Measurements from ENCODE around the gene TM9SF1. TPM values are rescaled to one million over a fixed set of nuclear protein-coding genes. Genes with fewer than 3 reads are reported as not detected.

TM9SF1 gene
- total and polyA plus RNA-seq, 2 of the 13 experiments (the other 11 are each of a cell fraction or from before 2014, with no cell fraction given), result 83.2 to 110 TPM

DNA sequence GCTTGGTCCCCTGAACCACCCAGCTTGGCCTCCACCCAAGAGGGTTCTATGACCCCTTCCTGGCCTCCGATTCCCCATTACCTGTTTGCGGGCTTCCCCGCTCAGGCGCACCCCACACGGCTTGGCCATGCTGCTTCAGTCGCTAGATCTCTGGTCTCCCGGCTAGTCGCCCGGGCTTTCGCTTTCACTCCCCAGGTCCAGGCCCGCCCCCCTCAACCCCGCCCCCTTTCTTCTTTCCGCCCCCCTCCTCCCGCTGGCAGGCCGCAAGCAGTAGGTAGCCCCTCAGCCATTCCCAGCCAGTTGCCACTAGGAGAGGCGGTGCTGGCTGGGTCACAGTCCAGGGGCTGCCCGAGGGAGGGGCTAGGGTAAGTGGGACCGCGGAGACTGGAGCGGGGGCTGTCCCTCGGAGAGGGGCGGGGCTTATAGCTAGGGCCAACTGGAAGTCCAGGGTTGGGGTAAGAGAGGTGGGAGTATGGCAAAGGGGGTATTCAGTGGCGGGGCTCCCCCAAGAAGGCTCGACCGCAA lies 48.7 kb downstream of the TM9SF1 start, which contains the start of gene PSME2 (continued):
- peak; percentile 86 for TF ChIP-seq MED1 (CRISPR knock-in tag; IDR thresholded peaks at IDR 0.05)
- TF ChIP-seq ZNF343 (CRISPR knock-in tag; IDR thresholded peaks at IDR 0.05), result no peak
- TF ChIP-seq HOXD1 (CRISPR knock-in tag; IDR thresholded peaks at IDR 0.05), result no peak; the same call in none of the 2 replicates
- no peak for TF ChIP-seq ZBTB46 (CRISPR knock-in tag; IDR thresholded peaks at IDR 0.05; ENCODE audit: borderline replicate concordance)
- TF ChIP-seq ZNF234 (CRISPR knock-in tag; conservative IDR thresholded peaks at IDR 0.05), result no peak
- TF ChIP-seq MIXL1 (CRISPR knock-in tag; IDR thresholded peaks at IDR 0.05), result peak; percentile 11; the same call in 1 of the 2 replicates
- peak; percentile 23 for TF ChIP-seq ZZZ3 (CRISPR knock-in tag; IDR thresholded peaks at IDR 0.05; ENCODE audit: borderline replicate concordance)
- no peak for TF ChIP-seq HNRNPUL1 (IDR thresholded peaks at IDR 0.05; ENCODE audit: low read depth, low read length)
- no peak for TF ChIP-seq ZNF577 (CRISPR knock-in tag; IDR thresholded peaks at IDR 0.05; ENCODE audit: borderline replicate concordance, low read depth)
- no peak for TF ChIP-seq NKX3-1 (CRISPR knock-in tag; IDR thresholded peaks at IDR 0.05)
- TF ChIP-seq PHF5A (CRISPR knock-in tag; IDR thresholded peaks at IDR 0.05; ENCODE audit: low read depth, unreplicated experiment), result peak; percentile 91
- TF ChIP-seq RARG (CRISPR knock-in tag; IDR thresholded peaks at IDR 0.05; ENCODE audit: low read depth), result no peak
- TF ChIP-seq MIER2 (CRISPR knock-in tag; IDR thresholded peaks at IDR 0.05), result no peak
- peak; percentile 81; the same call in 1 of the 2 replicates for TF ChIP-seq ZNF614 (CRISPR knock-in tag; IDR thresholded peaks at IDR 0.05; ENCODE audit: borderline replicate concordance)
- no peak for TF ChIP-seq NAIF1 (CRISPR knock-in tag; IDR thresholded peaks at IDR 0.05; ENCODE audit: borderline replicate concordance)
- TF ChIP-seq, protein P1, sequence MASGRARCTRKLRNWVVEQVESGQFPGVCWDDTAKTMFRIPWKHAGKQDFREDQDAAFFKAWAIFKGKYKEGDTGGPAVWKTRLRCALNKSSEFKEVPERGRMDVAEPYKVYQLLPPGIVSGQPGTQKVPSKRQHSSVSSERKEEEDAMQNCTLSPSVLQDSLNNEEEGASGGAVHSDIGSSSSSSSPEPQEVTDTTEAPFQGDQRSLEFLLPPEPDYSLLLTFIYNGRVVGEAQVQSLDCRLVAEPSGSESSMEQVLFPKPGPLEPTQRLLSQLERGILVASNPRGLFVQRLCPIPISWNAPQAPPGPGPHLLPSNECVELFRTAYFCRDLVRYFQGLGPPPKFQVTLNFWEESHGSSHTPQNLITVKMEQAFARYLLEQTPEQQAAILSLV (CRISPR knock-in tag; IDR thresholded peaks at IDR 0.05; ENCODE audit: borderline replicate concordance), result 0 out of 2 replicates have a peak, but pooled peaks have one; percentile 65
- no peak for TF ChIP-seq CBX2 (IDR thresholded peaks at IDR 0.05; ENCODE audit: low read depth, low read length)
- 0 out of 2 replicates have a peak, but pooled peaks have one; percentile 18 for TF ChIP-seq CBX2 (CRISPR knock-in tag; IDR thresholded peaks at IDR 0.05; ENCODE audit: low read depth)
- TF ChIP-seq, protein P2, sequence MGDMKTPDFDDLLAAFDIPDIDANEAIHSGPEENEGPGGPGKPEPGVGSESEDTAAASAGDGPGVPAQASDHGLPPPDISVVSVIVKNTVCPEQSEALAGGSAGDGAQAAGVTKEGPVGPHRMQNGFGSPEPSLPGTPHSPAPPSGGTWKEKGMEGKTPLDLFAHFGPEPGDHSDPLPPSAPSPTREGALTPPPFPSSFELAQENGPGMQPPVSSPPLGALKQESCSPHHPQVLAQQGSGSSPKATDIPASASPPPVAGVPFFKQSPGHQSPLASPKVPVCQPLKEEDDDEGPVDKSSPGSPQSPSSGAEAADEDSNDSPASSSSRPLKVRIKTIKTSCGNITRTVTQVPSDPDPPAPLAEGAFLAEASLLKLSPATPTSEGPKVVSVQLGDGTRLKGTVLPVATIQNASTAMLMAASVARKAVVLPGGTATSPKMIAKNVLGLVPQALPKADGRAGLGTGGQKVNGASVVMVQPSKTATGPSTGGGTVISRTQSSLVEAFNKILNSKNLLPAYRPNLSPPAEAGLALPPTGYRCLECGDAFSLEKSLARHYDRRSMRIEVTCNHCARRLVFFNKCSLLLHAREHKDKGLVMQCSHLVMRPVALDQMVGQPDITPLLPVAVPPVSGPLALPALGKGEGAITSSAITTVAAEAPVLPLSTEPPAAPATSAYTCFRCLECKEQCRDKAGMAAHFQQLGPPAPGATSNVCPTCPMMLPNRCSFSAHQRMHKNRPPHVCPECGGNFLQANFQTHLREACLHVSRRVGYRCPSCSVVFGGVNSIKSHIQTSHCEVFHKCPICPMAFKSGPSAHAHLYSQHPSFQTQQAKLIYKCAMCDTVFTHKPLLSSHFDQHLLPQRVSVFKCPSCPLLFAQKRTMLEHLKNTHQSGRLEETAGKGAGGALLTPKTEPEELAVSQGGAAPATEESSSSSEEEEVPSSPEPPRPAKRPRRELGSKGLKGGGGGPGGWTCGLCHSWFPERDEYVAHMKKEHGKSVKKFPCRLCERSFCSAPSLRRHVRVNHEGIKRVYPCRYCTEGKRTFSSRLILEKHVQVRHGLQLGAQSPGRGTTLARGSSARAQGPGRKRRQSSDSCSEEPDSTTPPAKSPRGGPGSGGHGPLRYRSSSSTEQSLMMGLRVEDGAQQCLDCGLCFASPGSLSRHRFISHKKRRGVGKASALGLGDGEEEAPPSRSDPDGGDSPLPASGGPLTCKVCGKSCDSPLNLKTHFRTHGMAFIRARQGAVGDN (CRISPR knock-in tag; IDR thresholded peaks at IDR 0.05), result peak; percentile 83
- peak; percentile 99 for TF ChIP-seq MAZ (IDR thresholded peaks at IDR 0.05; ENCODE audit: borderline replicate concordance, low read depth, low read length)
- TF ChIP-seq MAZ (CRISPR knock-in tag; IDR thresholded peaks at IDR 0.05; ENCODE audit: low read depth), result peak; percentile 80; the same call in 1 of the 2 replicates
- TF ChIP-seq ZBTB38 (CRISPR knock-in tag; IDR thresholded peaks at IDR 0.05), result peak; percentile 74
- TF ChIP-seq FOXK1 (CRISPR knock-in tag; IDR thresholded peaks at IDR 0.05; ENCODE audit: borderline replicate concordance, low read depth), result peak; percentile 67; the same call in 1 of the 2 replicates
- TF ChIP-seq BRD4 (CRISPR knock-in tag; IDR thresholded peaks at IDR 0.05), result no peak; the same call in 1 of the 2 replicates
- peak; percentile 46 for TF ChIP-seq CCAR2 (optimal IDR thresholded peaks at IDR 0.05; ENCODE audit: low read depth, low read length)
